Neural cell (in vitro differentiated cells): Measurements from ENCODE around the gene FCN3.

ENCODE experiments used
- CTCF ChIP-seq: fragments of 450-650 bp; IDR thresholded peaks from 2 replicates; pipeline ENCODE4 v1.5.1; 2014; ENCODE audit warnings: antibody characterized with exemption, mild to moderate bottlenecking, moderate library complexity; ENCODE audit not compliant: poor library complexity, severe bottlenecking
- MXI1 ChIP-seq: fragments of 450-650 bp; conservative IDR thresholded peaks from 2 replicates; pipeline ENCODE4 v1.6.1; 2014; ENCODE audit warnings: antibody characterized with exemption, mild to moderate bottlenecking; ENCODE audit not compliant: poor library complexity, severe bottlenecking
- POLR2AphosphoS5 ChIP-seq: IDR thresholded peaks from 2 replicates; pipeline ENCODE4 v1.6.1; 2012

- no peak for TF ChIP-seq POLR2AphosphoS5
- TF ChIP-seq MXI1, result no peak
- no peak for TF ChIP-seq CTCF
Observed at GRCh38 chr1:27358038-27358927, 16.3 kb downstream of the FCN3 start.
